Jurkat, Clone E6-1 (cell line): ENCODE data around the gene OSTM1.
"Not testable (repeated sequence)": the region's sequence is repeated elsewhere in the genome, so short reads cannot be mapped to it uniquely, and the experiment has no call there.

Experiments
- DNase-seq: peaks from one replicate; pipeline ENCODE4 v3.0.0-alpha.2; 2011; ENCODE audit warnings: low read depth, low spot score
- H3K4me3 ChIP-seq: 2 replicates; pipeline ENCODE4 v1.5.1; 2011; ENCODE audit warnings: mild to moderate bottlenecking, low read length, control low read depth, moderate library complexity

Gene OSTM1

DNA sequence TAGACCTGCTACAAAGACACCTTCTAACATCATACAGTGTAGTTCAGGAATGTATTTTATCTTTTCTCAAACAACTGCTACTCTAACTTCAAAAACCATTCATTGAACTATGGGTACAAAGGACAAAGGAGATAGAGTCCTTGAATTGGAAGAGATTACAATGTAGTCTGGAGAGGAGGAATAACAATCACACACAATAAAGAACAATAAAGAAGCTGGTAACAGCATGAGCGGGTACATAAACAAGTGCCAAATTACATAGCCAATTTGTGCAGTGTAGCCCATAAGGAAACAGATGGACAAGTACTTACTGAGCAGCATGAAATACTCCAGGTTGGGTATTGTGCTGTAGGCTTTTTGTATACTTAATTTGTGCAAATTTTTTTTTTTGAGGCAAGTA, 44.3 kb downstream of the OSTM1 start:
- H3K4me3 ChIP-seq, result no peak overlapping the region
- DNase-seq, result no peak

DNA sequence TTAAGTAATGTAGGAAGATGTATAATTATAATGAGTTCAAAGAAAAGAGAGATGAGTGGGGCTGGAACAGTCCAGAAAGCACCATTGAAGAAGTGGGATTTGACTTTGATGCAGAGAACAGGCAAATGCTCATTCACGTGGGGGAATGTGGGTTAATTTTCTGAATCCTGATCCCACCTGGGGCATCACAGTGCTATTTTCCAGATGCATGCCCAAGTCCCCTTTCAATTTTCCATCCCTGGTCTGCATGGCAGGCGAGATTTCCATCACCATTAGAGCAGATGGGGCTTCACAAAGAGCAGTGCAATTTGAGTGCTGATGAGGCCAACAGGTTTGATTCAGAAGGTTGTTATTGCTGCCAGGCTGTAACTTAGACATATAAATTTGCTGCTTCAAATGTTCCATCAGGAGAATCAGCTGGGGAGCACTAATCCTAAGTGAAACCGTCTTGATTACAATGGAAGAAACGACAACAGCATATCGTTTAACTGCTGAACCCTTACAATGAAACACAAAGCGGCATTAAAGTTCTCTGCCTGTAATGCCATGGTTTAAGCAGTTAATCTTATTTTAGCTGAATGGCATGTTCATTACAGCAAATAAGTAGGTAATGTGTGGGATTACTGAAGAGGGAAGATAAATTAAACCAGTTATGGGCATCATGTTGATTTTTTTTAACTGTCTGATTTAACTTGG, 45.2 kb downstream of the OSTM1 start:
- no peak for DNase-seq

DNA sequence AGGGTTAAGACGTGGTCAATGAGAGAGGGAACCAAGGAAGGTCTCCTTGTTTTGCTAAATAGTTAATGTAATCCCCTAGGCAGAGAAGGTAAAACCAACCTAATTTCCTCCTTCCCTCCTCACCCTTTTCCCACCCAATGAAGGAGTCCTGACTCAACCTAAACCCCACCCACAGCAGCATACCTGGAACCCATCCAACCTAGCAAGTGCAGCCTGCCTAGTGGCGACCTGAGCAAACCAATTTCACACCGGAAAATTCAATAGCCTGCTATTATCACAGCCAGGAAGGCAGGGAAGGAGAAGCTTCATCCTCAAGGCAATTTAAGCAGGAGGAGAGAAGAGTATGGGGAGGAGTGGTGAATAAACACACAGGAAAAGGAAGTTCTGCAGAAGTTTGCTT, 46.9 kb downstream of the OSTM1 start:
- DNase-seq, result no peak
- no peak overlapping the region for H3K4me3 ChIP-seq

More for the DNA sequence above, 45.2 kb downstream of the OSTM1 start:
- no peak overlapping the region for H3K4me3 ChIP-seq

DNA sequence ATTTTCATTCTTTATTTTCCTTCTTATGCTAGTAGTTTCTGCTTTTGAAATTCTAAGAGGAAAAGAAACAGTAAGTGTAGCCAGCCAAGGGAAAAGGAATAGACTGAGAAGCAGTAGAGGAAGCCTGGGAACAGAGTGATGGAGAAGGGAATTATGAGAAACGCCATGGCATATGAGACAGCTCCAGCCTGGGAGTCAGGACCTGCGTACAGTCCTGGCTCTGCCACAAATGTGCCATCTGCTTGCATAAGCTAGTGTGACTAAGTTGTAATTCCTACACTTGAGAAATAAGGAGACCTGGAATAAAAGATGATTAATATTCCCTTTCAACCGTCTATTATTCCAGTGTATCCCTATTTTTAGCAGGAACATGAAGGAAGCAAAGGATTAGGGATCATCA, 47.5 kb downstream of the OSTM1 start:
- H3K4me3 ChIP-seq, result no peak overlapping the region
- DNase-seq, result no peak

DNA sequence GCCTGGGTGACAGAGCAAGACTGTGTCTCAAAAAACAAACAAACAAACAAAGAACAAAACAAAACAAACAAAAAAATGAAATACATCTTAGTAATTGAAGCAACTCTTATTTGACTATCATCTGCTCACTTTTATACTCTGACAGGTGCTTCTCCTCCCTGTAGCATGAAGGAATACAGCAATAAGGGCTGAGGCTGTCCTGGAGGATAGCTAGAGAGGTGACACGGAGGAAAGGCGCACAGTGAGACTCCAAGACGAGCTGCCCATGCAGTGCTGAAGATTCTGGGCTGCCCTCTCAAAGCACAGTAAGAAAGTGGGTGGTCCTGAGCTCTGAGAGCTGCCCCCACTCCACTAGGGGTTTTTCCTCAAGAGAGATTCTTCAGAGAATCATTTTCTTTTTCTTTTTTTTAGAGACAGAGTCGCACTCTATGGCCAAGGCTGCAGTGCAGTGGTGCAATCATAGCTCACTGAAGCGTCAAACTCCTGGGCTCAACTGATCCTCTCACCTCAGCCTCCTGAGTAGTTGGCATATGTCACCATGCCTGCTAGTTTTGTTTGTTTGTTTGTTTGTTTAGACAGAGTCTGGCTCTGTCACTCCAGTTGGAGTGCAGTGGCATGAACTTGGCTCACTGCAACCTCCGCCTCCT, 50.0 kb downstream of the OSTM1 start:
- H3K4me3 ChIP-seq, result no peak overlapping the region
- DNase-seq, result no peak

DNA sequence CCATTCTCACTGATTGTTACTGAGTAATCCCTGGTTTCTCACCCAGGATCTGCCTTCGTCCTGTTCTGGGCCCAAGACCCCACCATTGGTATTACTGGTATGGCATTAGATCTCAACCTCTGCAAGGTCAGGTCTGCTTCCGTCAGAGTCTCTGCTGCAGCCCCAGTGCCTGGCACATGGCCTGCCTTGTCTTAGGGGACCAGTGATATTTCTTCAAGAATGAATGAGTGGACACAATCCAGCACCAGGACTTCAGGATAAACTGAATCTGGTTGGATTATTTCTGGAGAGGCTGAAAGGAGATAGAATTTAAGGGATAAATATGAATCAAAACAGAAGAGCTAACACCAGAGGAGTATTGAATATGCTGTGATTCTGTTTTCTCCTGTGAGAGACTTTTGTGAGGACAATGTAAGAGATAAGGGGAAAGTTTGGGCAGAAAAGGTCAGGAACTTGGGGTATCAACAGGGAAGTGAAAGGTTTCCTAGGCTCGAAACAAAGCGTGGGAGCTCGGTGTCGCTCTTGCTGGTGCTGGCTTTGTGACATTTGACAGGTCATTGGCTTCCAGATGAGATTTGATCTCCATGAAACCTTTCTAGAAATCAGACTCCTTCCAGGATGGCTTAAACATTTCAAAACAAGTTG, 53.9 kb downstream of the OSTM1 start:
- no peak overlapping the region for H3K4me3 ChIP-seq
- no peak for DNase-seq

DNA sequence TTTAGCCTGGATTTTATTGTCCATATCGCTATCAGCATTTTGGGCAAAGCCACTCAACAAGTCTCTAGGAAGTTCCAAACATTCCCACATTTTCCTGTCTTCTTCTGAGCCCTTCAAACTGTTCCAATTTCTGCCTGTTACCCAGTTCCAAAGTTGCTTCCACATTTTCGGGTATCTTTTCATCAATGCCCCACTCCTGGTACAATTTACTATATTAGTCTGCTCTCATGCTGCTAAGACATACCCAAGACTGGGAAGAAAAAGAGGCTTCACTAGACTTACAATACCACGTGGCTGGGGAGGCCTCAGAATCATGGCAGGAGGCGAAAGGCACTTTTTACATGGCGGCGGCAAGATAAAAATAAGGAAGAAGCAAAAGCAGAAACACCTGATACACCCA, 58.3 kb downstream of the OSTM1 start:
- DNase-seq, H3K4me3 ChIP-seq: not testable (repeated sequence)

DNA sequence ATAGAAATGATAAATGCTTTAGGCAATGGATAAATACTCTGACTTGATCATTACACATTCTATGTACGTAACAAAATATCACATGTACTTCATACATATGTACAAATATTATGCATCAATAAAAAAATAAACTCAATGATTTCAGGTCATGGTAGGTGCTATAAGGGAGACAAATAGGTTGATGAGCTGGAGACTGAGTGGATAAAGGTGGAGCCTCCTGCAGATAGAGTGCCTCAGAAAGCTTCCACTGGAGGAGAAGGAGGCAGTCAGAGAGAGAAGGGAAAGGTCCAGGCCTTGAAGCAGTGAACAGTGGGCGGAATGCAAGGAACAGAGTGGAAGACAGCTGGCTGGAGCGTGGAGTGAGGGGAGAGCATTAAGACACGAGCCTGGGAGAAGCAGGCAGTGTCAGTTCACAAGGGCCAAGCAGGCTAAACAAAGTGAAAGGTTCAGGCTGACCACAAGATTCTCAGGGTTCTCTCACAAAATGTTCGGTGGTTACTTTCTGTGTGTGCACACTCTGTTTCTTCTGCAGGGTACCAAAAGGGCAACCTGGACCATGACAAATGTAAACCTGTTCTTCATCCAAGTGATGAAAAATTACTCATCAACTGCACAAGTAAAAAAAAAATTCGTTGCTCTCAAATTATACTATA, 60.6 kb downstream of the OSTM1 start:
- DNase-seq, result no peak
- H3K4me3 ChIP-seq, result no peak overlapping the region

DNA sequence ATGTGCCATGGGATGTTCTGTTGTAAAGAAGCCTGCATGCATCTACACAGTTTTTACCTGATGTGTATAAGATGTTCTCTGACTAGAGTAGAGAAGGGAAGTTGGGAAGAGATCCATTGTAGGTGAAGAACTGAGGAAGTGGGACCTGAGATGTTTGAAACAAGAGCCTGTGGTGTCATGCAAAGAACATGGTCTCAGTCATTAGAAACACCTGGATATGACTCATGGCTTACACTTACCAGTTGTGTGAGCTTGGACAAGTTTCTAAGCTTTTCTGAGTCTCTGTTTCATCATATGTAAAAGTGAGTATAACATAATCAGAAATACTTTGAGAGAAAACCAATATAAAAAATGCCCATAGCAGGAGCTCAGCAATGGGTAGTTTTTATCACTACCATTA, 64.6 kb downstream of the OSTM1 start:
- H3K4me3 ChIP-seq, result no peak overlapping the region
- no peak for DNase-seq

DNA sequence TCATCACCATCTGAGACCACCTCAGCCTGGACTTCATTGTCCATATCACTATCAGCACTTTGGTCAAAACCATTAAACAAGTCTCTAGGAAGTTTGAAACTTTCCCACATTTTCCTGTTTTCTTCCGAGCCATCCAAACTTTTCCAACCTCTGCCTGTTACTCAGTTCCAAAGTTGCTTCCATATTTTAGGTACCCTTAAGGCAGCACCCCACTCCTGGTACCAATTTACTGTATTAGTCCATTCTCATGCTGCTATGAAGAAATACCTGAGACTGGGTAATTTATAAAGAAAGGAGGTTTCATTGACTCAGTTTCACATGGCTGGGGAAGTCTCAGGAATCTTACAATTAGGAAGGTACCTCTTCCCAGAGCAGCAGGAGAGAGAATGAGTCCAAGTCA, 65.3 kb downstream of the OSTM1 start:
- H3K4me3 ChIP-seq, DNase-seq: not testable (repeated sequence)

DNA sequence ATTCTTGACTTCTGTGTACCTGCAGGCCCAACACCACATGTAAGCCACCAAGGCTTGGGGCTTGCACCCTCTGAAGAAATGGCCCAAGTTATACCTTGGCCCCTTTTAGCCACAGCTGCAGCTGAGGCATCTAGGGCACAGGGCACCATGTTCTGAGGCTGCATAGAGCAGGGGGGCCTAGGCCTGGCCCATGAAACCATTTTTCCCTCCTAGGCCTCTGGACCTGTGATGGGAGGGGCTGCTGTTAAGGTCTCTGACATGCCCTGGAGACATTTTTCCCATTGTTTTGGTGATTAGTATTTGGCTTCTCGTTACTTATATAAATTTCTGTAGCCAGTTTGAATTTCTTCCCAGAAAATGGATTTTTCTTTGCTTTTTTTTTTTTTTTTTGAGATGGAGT, 66.2 kb downstream of the OSTM1 start:
- DNase-seq, result no peak
- H3K4me3 ChIP-seq, result no peak overlapping the region

DNA sequence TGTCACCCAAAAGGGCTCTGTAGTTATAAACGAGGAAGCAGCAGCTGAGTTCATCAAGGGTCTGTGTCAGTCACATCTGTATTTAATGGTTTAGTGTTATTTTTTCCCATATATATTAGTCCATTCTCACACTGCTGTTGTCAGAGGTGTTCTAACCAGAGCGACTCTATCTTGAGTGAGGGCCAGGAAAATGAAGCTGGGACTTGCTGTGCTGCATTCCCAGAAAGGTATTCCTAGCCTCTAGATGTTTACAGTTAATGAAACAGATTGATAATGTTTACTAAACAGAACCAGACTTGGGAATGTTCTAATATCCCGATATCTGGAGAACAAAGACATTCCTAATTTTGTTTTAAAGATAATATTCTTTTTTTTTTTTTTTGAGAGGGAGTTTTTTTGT, 68.6 kb downstream of the OSTM1 start:
- DNase-seq, result no peak
- H3K4me3 ChIP-seq, result no peak overlapping the region

DNA sequence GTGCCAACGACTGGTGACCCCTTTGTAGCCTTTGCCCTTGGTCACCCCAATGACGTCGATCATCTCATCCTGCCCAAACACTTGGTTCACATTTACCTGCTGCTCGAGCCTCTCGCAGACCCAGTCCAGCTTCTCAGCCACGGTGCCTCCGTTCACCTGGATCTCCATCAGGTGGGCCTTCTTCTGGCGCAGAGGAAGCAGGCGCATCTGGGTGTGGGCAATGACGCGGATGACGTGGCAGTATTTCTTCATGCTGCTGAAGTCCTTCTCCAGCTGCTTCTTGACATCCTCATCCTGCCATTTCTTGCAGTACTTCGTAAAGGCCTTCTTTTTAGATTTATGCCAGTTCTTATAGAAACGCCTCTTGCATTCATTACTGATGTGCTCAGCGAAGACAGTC, 69.7 kb downstream of the OSTM1 start:
- no peak for DNase-seq
- H3K4me3 ChIP-seq, result no peak overlapping the region

DNA sequence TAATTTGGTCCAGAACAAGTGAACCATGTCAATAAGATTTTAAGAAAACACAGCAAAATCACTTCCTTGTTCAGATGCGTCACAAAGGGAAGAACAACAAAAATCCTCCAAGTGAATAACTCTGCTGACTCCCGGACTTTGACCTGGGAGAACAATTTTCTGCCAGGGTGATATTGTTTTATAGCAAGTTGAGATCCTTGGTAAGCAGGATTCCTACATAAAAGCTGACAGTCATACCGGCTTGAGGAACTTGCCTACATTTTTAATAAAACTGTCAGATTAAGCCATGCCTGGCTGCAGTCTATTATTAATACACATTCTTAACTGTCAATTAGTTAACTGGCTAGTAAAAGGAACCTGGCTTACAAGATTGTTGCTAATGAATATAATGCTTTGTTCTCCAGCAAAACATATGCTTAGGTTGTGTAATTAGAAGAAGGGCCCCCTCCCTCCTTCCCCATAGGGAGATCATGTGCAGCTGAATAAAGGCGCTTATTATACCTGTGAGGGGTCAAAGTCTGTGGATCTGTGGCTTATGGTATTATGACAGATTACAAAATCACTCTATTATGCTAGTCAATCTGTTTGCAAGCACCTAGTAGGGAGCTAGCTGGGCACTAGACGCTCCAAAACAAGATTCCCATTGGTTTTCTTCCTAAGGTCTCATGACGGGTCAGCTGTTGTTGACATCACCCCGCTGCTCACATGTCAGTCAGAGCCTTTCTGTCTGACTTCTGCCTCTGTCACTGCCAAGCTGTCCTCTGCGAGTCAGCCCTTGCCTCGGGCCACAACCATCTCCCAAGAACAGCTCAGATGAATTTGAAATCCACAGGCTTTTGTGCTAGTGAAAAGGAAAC, 71.9 kb downstream of the OSTM1 start:
- no peak for DNase-seq
- H3K4me3 ChIP-seq, result no peak overlapping the region

DNA sequence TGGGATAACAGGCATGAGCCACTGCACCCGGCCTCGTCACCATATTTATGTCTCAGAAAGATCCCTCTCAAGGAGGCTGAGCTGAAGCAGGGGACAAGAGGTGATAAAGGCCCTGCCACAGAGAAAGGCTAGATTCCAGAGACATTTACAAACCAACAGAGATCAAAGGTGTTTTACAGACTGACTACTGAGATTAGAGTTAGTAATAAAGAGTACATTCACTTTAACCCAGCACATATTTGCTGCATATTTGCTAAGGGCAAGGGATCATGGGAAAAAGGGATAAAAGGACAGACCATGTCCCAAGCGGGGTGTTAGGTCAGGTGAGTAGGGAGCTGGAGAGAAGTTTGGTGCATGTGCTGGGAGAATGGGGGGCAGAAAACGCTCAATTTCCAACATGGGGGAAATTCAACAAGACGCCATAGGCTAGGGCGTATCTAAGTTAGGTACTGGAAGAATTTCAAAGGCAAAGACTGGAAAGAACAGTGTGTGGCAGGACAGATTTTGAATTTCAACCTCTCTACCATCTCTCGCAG, 72.8 kb downstream of the OSTM1 start:
- DNase-seq, result no peak
- H3K4me3 ChIP-seq, result no peak overlapping the region

DNA sequence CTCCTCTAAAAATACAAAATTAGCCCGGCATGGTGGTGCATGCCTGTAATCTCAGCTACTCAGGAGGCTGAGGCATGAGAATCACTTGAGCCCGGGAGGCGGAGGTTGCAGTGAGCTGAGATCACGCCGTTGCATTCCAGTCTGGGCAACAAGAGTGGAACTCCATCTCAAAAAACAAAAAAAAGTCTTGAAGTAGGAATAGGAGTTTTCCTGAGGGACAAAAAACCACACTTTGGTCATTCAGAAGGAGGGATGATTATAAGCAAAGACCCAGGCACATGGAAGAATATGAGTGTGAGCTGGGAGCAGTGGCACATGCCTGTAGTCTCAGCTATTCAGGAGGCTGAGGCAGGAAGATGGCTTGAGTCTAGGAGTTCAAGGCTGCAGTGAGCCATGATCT, 74.3 kb downstream of the OSTM1 start:
- H3K4me3 ChIP-seq, DNase-seq: not testable (repeated sequence)

DNA sequence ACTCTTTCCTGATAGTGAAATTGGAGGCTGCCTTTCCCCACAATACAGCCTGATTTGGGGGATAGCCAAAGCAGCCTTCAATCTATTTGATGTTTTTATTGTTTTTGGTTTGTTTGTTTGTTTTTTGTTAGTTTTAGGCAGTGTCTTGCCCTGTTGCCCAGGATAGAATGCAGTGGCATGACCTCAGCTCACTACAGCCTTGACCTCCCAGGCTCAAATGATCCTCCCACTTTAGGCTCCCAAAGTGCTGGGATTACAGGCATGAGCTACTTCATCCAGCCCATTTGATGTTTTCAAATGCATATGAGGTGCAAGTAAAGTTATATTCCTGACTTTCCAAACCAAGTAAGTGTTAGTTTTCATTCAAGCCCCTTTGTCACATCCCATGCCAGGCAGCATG, 75.2 kb downstream of the OSTM1 start:
- DNase-seq, result no peak
- H3K4me3 ChIP-seq, result no peak overlapping the region

DNA sequence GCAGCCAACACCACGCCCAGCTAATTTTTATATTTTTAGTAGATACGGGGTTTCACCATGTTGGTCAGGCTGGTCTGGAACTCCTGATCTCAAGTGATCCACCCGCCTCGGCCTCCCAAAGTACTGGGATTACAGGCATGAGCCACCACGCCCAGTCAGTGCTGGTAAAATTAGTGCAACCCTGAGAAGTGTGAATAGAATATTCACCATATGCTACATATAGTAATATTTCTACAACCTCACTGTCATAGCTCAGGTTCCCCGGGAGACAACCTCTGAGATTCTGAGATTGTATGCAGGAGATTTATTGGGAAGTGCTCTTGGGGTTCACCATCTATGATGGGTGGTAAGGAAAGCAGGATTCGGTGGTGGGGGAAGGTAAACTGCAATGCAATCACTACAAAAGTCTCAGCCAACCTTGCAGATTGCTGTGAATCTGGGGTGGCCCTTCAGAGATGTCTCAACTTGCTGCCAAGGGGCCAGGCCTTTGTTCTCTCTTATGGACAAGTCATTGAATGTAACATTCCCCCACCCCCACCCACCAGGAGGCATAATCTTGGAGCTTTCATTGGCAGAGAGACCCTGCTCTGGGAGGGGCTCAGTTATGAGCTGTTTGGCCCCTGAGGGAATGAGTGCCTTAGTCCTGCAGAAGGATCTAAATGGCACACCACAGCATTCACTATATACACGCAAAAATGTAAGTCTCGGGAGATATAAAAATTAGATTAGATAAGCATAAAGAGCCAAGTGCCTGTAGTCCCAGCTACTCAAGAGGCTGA, 82.6 kb downstream of the OSTM1 start:
- H3K4me3 ChIP-seq, result no peak overlapping the region

More for the DNA sequence above, 82.6 kb downstream of the OSTM1 start:
- DNase-seq, result no peak
